Measurements from ENCODE around the gene MRO.

MRO gene

GRCh38 chr18:50832754-50833153, 12.9 kb upstream of the MRO start:
- no peak for DNase-seq

- DNase-seq, result no peak
Observed at GRCh38 chr18:50830544-50830943, 10.7 kb upstream of the MRO start.

- no peak for DNase-seq
Observed at GRCh38 chr18:50829644-50830043, 9.8 kb upstream of the MRO start.

- DNase-seq, result no peak
Observed at GRCh38 chr18:50826027-50826426, 6.2 kb upstream of the MRO start.

- DNase-seq, result no peak
Observed at GRCh38 chr18:50825621-50826020, 5.8 kb upstream of the MRO start.

GRCh38 chr18:50822756-50823155, 2.9 kb upstream of the MRO start:
- DNase-seq, result no peak

- no peak for DNase-seq
Observed at GRCh38 chr18:50820901-50821520, 1.2 kb upstream of the MRO start.

- DNase-seq, result no peak
Observed at GRCh38 chr18:50819027-50819727, 639 bp downstream of the MRO start.

GRCh38 chr18:50816419-50817166, 3.2 kb downstream of the MRO start:
- no peak for DNase-seq

- DNase-seq, result no peak
Observed at GRCh38 chr18:50814395-50814794, 5.4 kb downstream of the MRO start.

GRCh38 chr18:50813353-50813752, 6.5 kb downstream of the MRO start:
- DNase-seq, result no peak

- no peak for DNase-seq
Observed at GRCh38 chr18:50812834-50813233, 7.0 kb downstream of the MRO start.

- no peak for DNase-seq
Observed at GRCh38 chr18:50807176-50807575, 12.6 kb downstream of the MRO start.

- DNase-seq, result no peak
Observed at GRCh38 chr18:50806208-50806616, 13.6 kb downstream of the MRO start.

- no peak for DNase-seq
Observed at GRCh38 chr18:50805732-50806131, 14.1 kb downstream of the MRO start.

GRCh38 chr18:50803592-50803991, 16.2 kb downstream of the MRO start:
- DNase-seq, result no peak

GRCh38 chr18:50802141-50802540, 17.7 kb downstream of the MRO start:
- no peak for DNase-seq

- DNase-seq, result no peak
Observed at GRCh38 chr18:50797142-50797541, 22.7 kb downstream of the MRO start.

GRCh38 chr18:50796495-50796894, 23.3 kb downstream of the MRO start:
- DNase-seq, result no peak

GRCh38 chr18:50793641-50794565, 25.9 kb downstream of the MRO start:
- no peak for DNase-seq

- DNase-seq, result no peak
Observed at GRCh38 chr18:50792885-50793284, 26.9 kb downstream of the MRO start.

- DNase-seq, result no peak
Observed at GRCh38 chr18:50791599-50792438, 28.0 kb downstream of the MRO start.

Data from DMS 273 treated with DMSO at 0.1 percent for 48 hours (cell line).